HEK293 (cell line): ENCODE results near the gene STEAP3.

Experiments
- SALL2 ChIP-seq: fragments of 450-650 bp; formaldehyde crosslinking; IDR thresholded peaks from 2 replicates; pipeline ENCODE4 v1.5.0; 2017; ENCODE audit warnings: missing biosample characterization, mild to moderate bottlenecking, missing genetic modification characterization, borderline replicate concordance
- SETDB1 ChIP-seq: IDR thresholded peaks from one replicate; pipeline ENCODE4 v1.6.1; 2017; ENCODE audit warnings: mild to moderate bottlenecking, low read length, moderate library complexity, mixed read lengths; ENCODE audit not compliant: insufficient read length
- TCF7L2 ChIP-seq: IDR thresholded peaks from 2 replicates; pipeline ENCODE4 v1.6.1; 2011; ENCODE audit warnings: low read depth, mild to moderate bottlenecking, inconsistent platforms, low read length, moderate library complexity, borderline replicate concordance
- YY1 ChIP-seq: fragments of 450-650 bp; formaldehyde crosslinking; IDR thresholded peaks from 2 replicates; pipeline ENCODE4 v1.5.1; 2018; ENCODE audit warnings: missing biosample characterization, missing genetic modification characterization
- ZFP41 ChIP-seq: fragments of 450-650 bp; formaldehyde crosslinking; IDR thresholded peaks from 2 replicates; pipeline ENCODE4 v1.5.1; 2016; ENCODE audit warnings: missing biosample characterization, missing genetic modification characterization, borderline replicate concordance
- ZNF510 ChIP-seq: fragments of 450-650 bp; formaldehyde crosslinking; IDR thresholded peaks from 2 replicates; pipeline ENCODE4 v1.5.1; 2018; ENCODE audit warnings: mild to moderate bottlenecking, missing genetic modification characterization, missing biosample characterization; ENCODE audit not compliant: insufficient replicate concordance
- ZNF561 ChIP-seq: fragments of 450-650 bp; IDR thresholded peaks from 2 replicates; pipeline ENCODE4 v1.5.1; 2018; ENCODE audit warnings: missing biosample characterization, missing genetic modification characterization, borderline replicate concordance
- ZNF660 ChIP-seq: fragments of 450-650 bp; IDR thresholded peaks from 2 replicates; pipeline ENCODE4 v1.5.1; 2018; ENCODE audit warnings: missing biosample characterization, mild to moderate bottlenecking, missing genetic modification characterization
- ZNF670 ChIP-seq: fragments of 450-650 bp; formaldehyde crosslinking; IDR thresholded peaks from 2 replicates; pipeline ENCODE4 v1.5.1; 2016; ENCODE audit warnings: missing biosample characterization, missing genetic modification characterization, low read depth
- ZNF777 ChIP-seq: fragments of 450-650 bp; formaldehyde crosslinking; IDR thresholded peaks from 2 replicates; pipeline ENCODE4 v1.5.1; 2017; ENCODE audit warnings: missing biosample characterization, missing genetic modification characterization, borderline replicate concordance
- TF ChIP-seq, protein P1 (sequence below): fragments of 450-650 bp; formaldehyde crosslinking; IDR thresholded peaks from 2 replicates; pipeline ENCODE4 v1.5.1; 2016; ENCODE audit warnings: missing biosample characterization, missing genetic modification characterization
- TF ChIP-seq, protein P2 (sequence below): fragments of 450-650 bp; formaldehyde crosslinking; IDR thresholded peaks from 2 replicates; pipeline ENCODE4 v1.5.1; 2016; ENCODE audit warnings: missing biosample characterization, missing genetic modification characterization
- TF ChIP-seq, protein P3 (sequence below): fragments of 450-650 bp; formaldehyde crosslinking; IDR thresholded peaks from 2 replicates; pipeline ENCODE4 v1.5.1; 2016; ENCODE audit warnings: missing biosample characterization, missing genetic modification characterization

DNA sequence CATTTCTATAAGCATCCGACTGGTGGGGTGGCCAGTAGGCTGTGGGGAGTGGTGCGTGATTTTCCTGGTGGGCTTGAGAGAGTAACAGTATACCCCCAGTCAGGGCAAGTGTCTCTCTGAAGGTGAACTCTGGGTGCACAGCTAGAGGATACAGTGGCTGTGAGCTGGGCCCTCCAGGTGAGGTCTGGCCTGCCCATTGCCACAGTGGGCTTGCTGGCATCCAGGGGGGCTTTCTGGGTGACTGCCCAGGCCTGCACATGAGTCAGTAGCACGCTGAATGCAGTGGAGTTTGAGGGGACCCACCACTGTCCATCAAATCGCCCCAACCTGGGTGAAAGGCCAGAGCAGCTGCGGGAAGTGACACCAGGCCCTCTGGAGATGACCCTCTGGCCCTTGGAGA, 4.5 kb downstream of the STEAP3 start:
- no peak for TF ChIP-seq ZNF561 (tag by site-specific recombination)
- TF ChIP-seq, protein P1, sequence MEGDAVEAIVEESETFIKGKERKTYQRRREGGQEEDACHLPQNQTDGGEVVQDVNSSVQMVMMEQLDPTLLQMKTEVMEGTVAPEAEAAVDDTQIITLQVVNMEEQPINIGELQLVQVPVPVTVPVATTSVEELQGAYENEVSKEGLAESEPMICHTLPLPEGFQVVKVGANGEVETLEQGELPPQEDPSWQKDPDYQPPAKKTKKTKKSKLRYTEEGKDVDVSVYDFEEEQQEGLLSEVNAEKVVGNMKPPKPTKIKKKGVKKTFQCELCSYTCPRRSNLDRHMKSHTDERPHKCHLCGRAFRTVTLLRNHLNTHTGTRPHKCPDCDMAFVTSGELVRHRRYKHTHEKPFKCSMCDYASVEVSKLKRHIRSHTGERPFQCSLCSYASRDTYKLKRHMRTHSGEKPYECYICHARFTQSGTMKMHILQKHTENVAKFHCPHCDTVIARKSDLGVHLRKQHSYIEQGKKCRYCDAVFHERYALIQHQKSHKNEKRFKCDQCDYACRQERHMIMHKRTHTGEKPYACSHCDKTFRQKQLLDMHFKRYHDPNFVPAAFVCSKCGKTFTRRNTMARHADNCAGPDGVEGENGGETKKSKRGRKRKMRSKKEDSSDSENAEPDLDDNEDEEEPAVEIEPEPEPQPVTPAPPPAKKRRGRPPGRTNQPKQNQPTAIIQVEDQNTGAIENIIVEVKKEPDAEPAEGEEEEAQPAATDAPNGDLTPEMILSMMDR: no peak
- TF ChIP-seq, protein P2, sequence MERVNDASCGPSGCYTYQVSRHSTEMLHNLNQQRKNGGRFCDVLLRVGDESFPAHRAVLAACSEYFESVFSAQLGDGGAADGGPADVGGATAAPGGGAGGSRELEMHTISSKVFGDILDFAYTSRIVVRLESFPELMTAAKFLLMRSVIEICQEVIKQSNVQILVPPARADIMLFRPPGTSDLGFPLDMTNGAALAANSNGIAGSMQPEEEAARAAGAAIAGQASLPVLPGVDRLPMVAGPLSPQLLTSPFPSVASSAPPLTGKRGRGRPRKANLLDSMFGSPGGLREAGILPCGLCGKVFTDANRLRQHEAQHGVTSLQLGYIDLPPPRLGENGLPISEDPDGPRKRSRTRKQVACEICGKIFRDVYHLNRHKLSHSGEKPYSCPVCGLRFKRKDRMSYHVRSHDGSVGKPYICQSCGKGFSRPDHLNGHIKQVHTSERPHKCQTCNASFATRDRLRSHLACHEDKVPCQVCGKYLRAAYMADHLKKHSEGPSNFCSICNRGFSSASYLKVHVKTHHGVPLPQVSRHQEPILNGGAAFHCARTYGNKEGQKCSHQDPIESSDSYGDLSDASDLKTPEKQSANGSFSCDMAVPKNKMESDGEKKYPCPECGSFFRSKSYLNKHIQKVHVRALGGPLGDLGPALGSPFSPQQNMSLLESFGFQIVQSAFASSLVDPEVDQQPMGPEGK (tag by site-specific recombination): no peak
- TF ChIP-seq YY1 (tag by site-specific recombination): no peak
- TF ChIP-seq ZNF777 (tag by site-specific recombination): no peak
- no peak for TF ChIP-seq SETDB1
- no peak for TF ChIP-seq TCF7L2
- no peak for TF ChIP-seq ZFP41 (tag by site-specific recombination)
- TF ChIP-seq SALL2 (tag by site-specific recombination): no peak
- TF ChIP-seq ZNF670 (tag by site-specific recombination): no peak
- TF ChIP-seq ZNF510 (tag by site-specific recombination): no peak
- TF ChIP-seq, protein P3, sequence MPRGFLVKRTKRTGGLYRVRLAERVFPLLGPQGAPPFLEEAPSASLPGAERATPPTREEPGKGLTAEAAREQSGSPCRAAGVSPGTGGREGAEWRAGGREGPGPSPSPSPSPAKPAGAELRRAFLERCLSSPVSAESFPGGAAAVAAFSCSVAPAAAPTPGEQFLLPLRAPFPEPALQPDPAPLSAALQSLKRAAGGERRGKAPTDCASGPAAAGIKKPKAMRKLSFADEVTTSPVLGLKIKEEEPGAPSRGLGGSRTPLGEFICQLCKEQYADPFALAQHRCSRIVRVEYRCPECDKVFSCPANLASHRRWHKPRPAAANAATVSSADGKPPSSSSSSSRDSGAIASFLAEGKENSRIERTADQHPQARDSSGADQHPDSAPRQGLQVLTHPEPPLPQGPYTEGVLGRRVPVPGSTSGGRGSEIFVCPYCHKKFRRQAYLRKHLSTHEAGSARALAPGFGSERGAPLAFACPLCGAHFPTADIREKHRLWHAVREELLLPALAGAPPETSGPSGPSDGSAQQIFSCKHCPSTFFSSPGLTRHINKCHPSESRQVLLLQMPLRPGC (tag by site-specific recombination): no peak
- no peak for TF ChIP-seq ZNF660 (tag by site-specific recombination)
